Endothelial cell of umbilical vein (primary cell): ENCODE data around the gene MAGI1. TPM values are rescaled to one million over a fixed set of nuclear protein-coding genes. Genes with fewer than 3 reads are reported as not detected.

ENCODE experiments used
- BruUV-seq: library from RNA; stranded (reverse); fragments of 400-500 nt; replicated peaks from 2 replicates; lab custom pipeline; 2021; lab: Mats Ljungman, UMichigan
- CTCF ChIA-PET: fragments of 300-600, 350-600 bp; sonication (Branson Sonifier 250); formaldehyde crosslinking; loops from one replicate; lab custom pipeline; 2021; ENCODE audit warnings: antibody characterized with exemption, inconsistent platforms; lab: Charles Lee
- POLR2A ChIA-PET: fragments of 300-600, 350-600 bp; sonication (Branson Sonifier 250); formaldehyde crosslinking; loops from one replicate; lab custom pipeline; 2021; ENCODE audit warnings: antibody characterized with exemption, inconsistent platforms; lab: Charles Lee
- DNase-seq: peaks from one replicate; pipeline ENCODE4 v3.0.0-alpha.2; 2011; ENCODE audit warnings: low read depth, low spot score
- FAIRE-seq: peaks from 2 replicates; lab custom pipeline; 2011; peaks lifted over from hg19 to GRCh38; lab: Jason Lieb, UNC
- H2AFZ ChIP-seq: 2 replicates; pipeline ENCODE4 v1.6.0; 2012; ENCODE audit warnings: low read depth, low read length, control low read depth, inconsistent platforms
- H3K27ac ChIP-seq: 2 replicates; pipeline ENCODE4 v1.5.1; 2011; ENCODE audit warnings: low read depth, mild to moderate bottlenecking, control low read depth, low read length, moderate library complexity; ENCODE audit not compliant: insufficient read depth
- H3K27me3 ChIP-seq, 2 experiments: 2 replicates each; pipeline versions ENCODE4 v1.6.0 to v1.6.1; 2011; ENCODE audit warnings: low read length in 2 of 2, mixed read lengths in 1 of 2; ENCODE audit not compliant: control insufficient read depth in 2 of 2, insufficient read depth in 2 of 2
- H3K36me3 ChIP-seq, 2 experiments: 2 replicates in 1 of 2; 3 replicates in 1 of 2; pipeline ENCODE4 v1.5.1; 2011; ENCODE audit warnings: low read length in 2 of 2, mild to moderate bottlenecking in 1 of 2, moderate library complexity in 1 of 2; ENCODE audit not compliant: control insufficient read depth in 2 of 2, insufficient read depth in 2 of 2; ENCODE audit errors: extremely low read depth in 1 of 2
- H3K4me1 ChIP-seq: 3 replicates; pipeline ENCODE4 v1.5.1; 2011; ENCODE audit warnings: mild to moderate bottlenecking, low read length; ENCODE audit not compliant: control insufficient read depth, insufficient read depth; ENCODE audit errors: extremely low read depth
- H3K4me2 ChIP-seq: 2 replicates; pipeline ENCODE4 v1.6.1; 2011; ENCODE audit warnings: low read length, control low read depth, mixed read lengths; ENCODE audit not compliant: insufficient read depth
- H3K4me3 ChIP-seq, 3 experiments: fragments of 200-600 bp in 1 of 3; sonication (generic), shearing (Covaris generic) in 1 of 3; replicated peaks in 1 of 3; 2 replicates each; pipeline ENCODE4 v1.5.1; 2011 to 2016; ENCODE audit warnings: control low read depth in 3 of 3, low read length in 3 of 3, mild to moderate bottlenecking in 2 of 3, inconsistent platforms in 1 of 3, low read depth in 1 of 3, moderate library complexity in 1 of 3; ENCODE audit not compliant: insufficient read depth in 1 of 3
- H3K79me2 ChIP-seq: 2 replicates; pipeline ENCODE4 v1.6.0; 2012; ENCODE audit warnings: low read length, inconsistent platforms; ENCODE audit not compliant: control insufficient read depth, insufficient read depth
- H3K9ac ChIP-seq: replicated peaks from 2 replicates; pipeline ENCODE3; 2011; ENCODE audit warnings: low read length, control low read depth; ENCODE audit not compliant: insufficient read depth; ENCODE audit errors: extremely low read depth
- H3K9me1 ChIP-seq: replicated peaks from 3 replicates; pipeline ENCODE4 v1.6.0; 2011; ENCODE audit warnings: mild to moderate bottlenecking, low read length; ENCODE audit not compliant: control insufficient read depth, insufficient read depth; ENCODE audit errors: extremely low read depth
- H3K9me3 ChIP-seq: replicated peaks from 2 replicates; pipeline ENCODE4 v1.5.1; 2012; ENCODE audit warnings: low read length, inconsistent platforms; ENCODE audit not compliant: control insufficient read depth, insufficient read depth
- H4K20me1 ChIP-seq: replicated peaks from 2 replicates; pipeline ENCODE3; 2011; ENCODE audit warnings: mild to moderate bottlenecking, low read length; ENCODE audit not compliant: control insufficient read depth, insufficient read depth; ENCODE audit errors: extremely low read depth
- EZH2 ChIP-seq: IDR thresholded peaks from 2 replicates; pipeline ENCODE4 v1.6.1; 2012; ENCODE audit warnings: borderline replicate concordance, low read depth, mild to moderate bottlenecking, moderate library complexity, low read length, inconsistent platforms; ENCODE audit not compliant: severe bottlenecking
- FOS ChIP-seq: IDR thresholded peaks from 2 replicates; pipeline ENCODE4 v1.6.1; 2011; ENCODE audit warnings: mild to moderate bottlenecking, low read length, moderate library complexity, borderline replicate concordance; ENCODE audit not compliant: insufficient read depth
- GATA2 ChIP-seq: IDR thresholded peaks from 2 replicates; pipeline ENCODE4 v1.7.0; 2011; ENCODE audit warnings: low read depth, mild to moderate bottlenecking, moderate library complexity, mixed read lengths, low read length; ENCODE audit not compliant: insufficient read length, insufficient read depth
- JUN ChIP-seq: IDR thresholded peaks from 2 replicates; pipeline ENCODE4 v1.6.1; 2011; ENCODE audit warnings: borderline replicate concordance, low read depth; ENCODE audit not compliant: insufficient read length, insufficient read depth
- MYC ChIP-seq: IDR thresholded peaks from one replicate; pipeline ENCODE4 v1.6.1; 2011; ENCODE audit warnings: mild to moderate bottlenecking, low read depth, low read length
- POLR2A ChIP-seq: IDR thresholded peaks from 2 replicates; pipeline ENCODE4 v1.6.1; 2012; ENCODE audit warnings: low read depth, mild to moderate bottlenecking, control low read depth, low read length
- POLR2AphosphoS5 ChIP-seq: IDR thresholded peaks from 2 replicates; pipeline ENCODE4 v1.6.1; 2012; ENCODE audit warnings: low read depth, mild to moderate bottlenecking, control low read depth, low read length, moderate library complexity; ENCODE audit not compliant: insufficient read depth
- dilution Hi-C: fragments of 300-500 bp; cut with MboI; formaldehyde crosslinking; loops from one replicate; pipeline ENCODE4 v1.15.0; 2019; ENCODE audit warnings: low sequenced_read_pairs; ENCODE audit not compliant: extremely low pct_ligation_motif_present
- intact Hi-C: fragments of 100-400 bp; cut with micrococcal nuclease; formaldehyde crosslinking; loops from one replicate; pipeline ENCODE4 v1.10.0; 2022
- polyA plus RNA-seq, 4 experiments: library from polyadenylated mRNA; depleted of rRNA in 3 of 4; stranded (reverse) in 3 of 4; unstranded in 1 of 4; fragments of >200 nt; gene quantifications; 2 replicates each; pipeline versions ENCODE4 v1.2.1 to v1.2.3, GENCODE V29; 2011 to 2012; ENCODE audit warnings: missing spikeins in 1 of 4
- total RNA-seq: library from RNA; stranded (reverse); gene quantifications from 2 replicates; pipeline ENCODE4 v1.2.3, GENCODE V29; 2021
- TF ChIP-seq, protein P1 (sequence below): IDR thresholded peaks from 2 replicates; pipeline ENCODE4 v1.6.1; 2011; ENCODE audit not compliant: insufficient read depth, insufficient read length
- TF ChIP-seq, protein P2 (sequence below), 2 donors: IDR thresholded peaks; 1 replicate in 1 of 2; 2 replicates in 1 of 2; pipeline ENCODE4 v1.5.1; 2011; ENCODE audit warnings: low read length in 2 of 2, mild to moderate bottlenecking in 2 of 2, moderate library complexity in 2 of 2, control low read depth in 1 of 2, inconsistent platforms in 1 of 2, low read depth in 1 of 2; ENCODE audit not compliant: insufficient read depth in 1 of 2; ENCODE audit errors: extremely low read depth in 1 of 2

MAGI1 gene
- total and polyA plus RNA-seq, 2 donors (not counting 3 experiments of a cell fraction or from before 2014, with no cell fraction given) = 10.1 to 47.9 TPM

DNA sequence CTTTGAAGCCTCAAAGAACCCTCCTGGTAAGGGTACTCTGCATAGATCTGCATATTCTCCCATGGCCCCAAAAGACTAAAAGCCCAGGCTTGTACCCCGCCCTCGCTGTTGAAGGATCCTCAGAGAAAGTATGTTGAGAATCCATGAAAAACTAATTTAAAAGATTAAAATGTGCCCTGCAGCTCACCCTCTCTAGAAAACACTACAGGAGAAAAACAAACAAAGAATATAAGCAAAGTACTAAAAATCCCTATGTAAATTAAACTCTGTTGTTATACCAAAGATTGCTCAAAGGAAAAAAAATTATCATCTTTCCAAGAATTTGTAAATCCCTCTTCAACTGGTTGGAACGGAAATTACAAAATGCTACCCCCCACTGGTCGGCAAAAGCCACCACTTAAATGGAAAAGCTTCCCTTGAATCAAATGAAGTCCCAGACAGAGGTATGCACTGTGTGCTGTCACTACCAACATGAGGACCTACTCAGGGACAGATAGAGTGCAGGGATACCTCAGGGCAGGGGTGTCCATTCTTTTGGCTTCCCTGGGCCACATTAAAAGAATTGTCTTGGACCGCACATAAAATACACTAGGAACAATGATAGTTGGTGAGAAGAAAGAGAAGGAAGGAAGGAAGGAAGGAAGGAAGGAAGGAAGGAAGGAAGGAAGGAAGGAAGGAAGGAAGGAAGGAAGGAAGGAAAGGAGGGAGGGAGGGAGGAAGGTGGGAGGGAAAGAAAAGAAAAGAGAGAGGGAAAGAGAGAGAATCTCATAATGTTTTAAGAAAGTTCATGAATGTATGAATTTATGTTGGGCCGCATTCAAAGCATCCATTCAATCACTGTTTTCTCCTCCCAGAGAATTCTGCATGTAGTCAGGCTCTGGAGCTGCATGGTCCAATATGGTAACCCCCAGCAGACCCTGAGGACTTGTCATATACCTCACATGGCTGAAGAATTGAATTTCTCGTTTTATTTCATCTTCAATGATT lies 88.1 kb downstream of the MAGI1 start:
- Histone ChIP-seq H3K4me3 (no peak overlapping the region), H3K36me3 (no peaks in the 10 kb centered on the region), H4K20me1 (no peaks in the 10 kb centered on the region), H3K27me3 (no peaks in the 10 kb centered on the region), H2AFZ (no peak overlapping the region), H3K9me3 (no peaks in the 10 kb centered on the region), H3K9ac (no peak overlapping the region), H3K27ac (peak overlapping the region; percentile 21), H3K4me2 (peak overlapping the region; percentile 14), H3K4me1 (peaks cover 90% of the 10 kb centered on the region), H3K9me1 (no peaks in the 10 kb centered on the region), H3K79me2 (peaks cover 8% of the 10 kb centered on the region)
- FAIRE-seq = no peak
- intact Hi-C loops = no loop called here
- BruUV-seq = no TSS peak
- dilution Hi-C loops = no loop called here
- TF ChIP-seq, protein P1, sequence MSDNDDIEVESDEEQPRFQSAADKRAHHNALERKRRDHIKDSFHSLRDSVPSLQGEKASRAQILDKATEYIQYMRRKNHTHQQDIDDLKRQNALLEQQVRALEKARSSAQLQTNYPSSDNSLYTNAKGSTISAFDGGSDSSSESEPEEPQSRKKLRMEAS = no peak
- ChIA-PET CTCF (interaction anchor here (1.4 to 2.2 kb wide), 4 partner anchors 13 to 60 kb away, joined by 3 to 8 read pairs (median 6); no protein-coding TSS in a partner anchor), POLR2A (no interaction called here)
- no peak for DNase-seq

DNA sequence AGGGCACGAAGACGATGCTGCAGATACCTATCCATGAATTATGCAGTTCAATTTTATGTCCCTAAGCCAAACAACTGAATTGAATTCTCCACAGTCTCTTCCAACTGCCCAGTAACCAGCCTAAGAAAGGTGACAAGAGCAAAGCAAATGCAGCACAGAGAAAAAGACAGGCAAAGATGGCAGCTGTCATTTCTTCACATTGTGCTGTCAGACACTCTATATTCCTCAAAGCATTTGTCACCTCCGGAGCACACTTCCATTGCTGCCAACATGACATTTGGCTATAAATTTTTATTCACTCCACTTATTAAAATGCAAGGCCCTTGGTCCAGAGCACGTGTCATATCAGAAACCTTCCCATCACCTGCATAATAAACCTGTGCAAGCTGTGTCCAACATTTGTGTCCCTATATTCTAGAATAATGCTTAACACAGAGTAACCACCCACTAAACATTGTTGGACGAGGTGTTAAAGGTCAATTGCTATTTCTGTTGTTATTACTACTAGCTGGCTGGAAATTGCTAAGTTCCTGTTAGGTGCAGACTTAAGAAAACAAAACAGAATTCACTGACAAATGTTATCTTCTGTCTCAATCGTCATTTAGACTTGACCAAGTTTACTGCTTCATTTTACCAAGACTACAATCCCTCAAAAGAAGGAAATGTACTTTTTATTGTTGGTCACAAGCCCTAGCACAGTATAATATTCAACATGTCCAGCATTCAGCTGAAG lies 89.7 kb downstream of the MAGI1 start:
- no TSS peak for BruUV-seq
- no peaks in the 10 kb centered on the region for H3K9me1 ChIP-seq
- no peaks in the 10 kb centered on the region for H3K27me3 ChIP-seq
- H3K27ac ChIP-seq = peak overlapping the region; percentile 45
- peak overlapping the region; percentile 44 for H3K4me2 ChIP-seq
- H3K79me2 ChIP-seq = peaks cover 6% of the 10 kb centered on the region
- dilution Hi-C loops = no loop called here
- H3K4me3 ChIP-seq = peak overlapping the region in 1 of 3 experiments; percentile 1
- DNase-seq = peak; percentile 90
- no peaks in the 10 kb centered on the region for H3K36me3 ChIP-seq
- no peaks in the 10 kb centered on the region for H4K20me1 ChIP-seq
- ChIA-PET CTCF (interaction anchor here (0.7 to 2.2 kb wide), 6 partner anchors 11 to 62 kb away, joined by 3 to 8 read pairs (median 4); no protein-coding TSS in a partner anchor), POLR2A (interaction anchor here (0.8 kb wide), 1 partner anchor 46 kb away, joined by 4 read pairs; no protein-coding TSS in a partner anchor)
- peak; percentile 83 for FAIRE-seq
- no peaks in the 10 kb centered on the region for H3K9me3 ChIP-seq
- H3K4me1 ChIP-seq = peaks cover 74% of the 10 kb centered on the region
- intact Hi-C loops = loop anchor here (1.0 to 2.0 kb wide), 4 partner anchors 12 to 185 kb away; no protein-coding TSS in a partner anchor
- H3K9ac ChIP-seq = peak overlapping the region; percentile 10
- TF ChIP-seq MYC (no peak), GATA2 (peak; percentile 90), EZH2 (no peak), JUN (peak; percentile 51), POLR2A (no peak), FOS (peak; percentile 41), POLR2AphosphoS5 (peak; percentile 44)
- TF ChIP-seq, protein P2, sequence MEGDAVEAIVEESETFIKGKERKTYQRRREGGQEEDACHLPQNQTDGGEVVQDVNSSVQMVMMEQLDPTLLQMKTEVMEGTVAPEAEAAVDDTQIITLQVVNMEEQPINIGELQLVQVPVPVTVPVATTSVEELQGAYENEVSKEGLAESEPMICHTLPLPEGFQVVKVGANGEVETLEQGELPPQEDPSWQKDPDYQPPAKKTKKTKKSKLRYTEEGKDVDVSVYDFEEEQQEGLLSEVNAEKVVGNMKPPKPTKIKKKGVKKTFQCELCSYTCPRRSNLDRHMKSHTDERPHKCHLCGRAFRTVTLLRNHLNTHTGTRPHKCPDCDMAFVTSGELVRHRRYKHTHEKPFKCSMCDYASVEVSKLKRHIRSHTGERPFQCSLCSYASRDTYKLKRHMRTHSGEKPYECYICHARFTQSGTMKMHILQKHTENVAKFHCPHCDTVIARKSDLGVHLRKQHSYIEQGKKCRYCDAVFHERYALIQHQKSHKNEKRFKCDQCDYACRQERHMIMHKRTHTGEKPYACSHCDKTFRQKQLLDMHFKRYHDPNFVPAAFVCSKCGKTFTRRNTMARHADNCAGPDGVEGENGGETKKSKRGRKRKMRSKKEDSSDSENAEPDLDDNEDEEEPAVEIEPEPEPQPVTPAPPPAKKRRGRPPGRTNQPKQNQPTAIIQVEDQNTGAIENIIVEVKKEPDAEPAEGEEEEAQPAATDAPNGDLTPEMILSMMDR (IDR thresholded peaks at IDR 0.05; ENCODE audit: extremely low read depth in 1 of 2, insufficient read depth in 1 of 2, low read depth in 1 of 2, low read length in 2 of 2) = no peak
- TF ChIP-seq, protein P1 = no peak
- no peak overlapping the region for H2AFZ ChIP-seq
